ENCODE measurements around the gene SPOUT1. TPM values are rescaled to one million over a fixed set of nuclear protein-coding genes. Genes with fewer than 3 reads are reported as not detected.
A peak's percentile ranks its signal among the peaks of the same experiment; 100 is the strongest.

The SPOUT1 gene
- total and polyA plus RNA-seq, 2 donors (not counting 1 experiment from before 2014, with no cell fraction given): 7.4 to 9.0 TPM

DNA sequence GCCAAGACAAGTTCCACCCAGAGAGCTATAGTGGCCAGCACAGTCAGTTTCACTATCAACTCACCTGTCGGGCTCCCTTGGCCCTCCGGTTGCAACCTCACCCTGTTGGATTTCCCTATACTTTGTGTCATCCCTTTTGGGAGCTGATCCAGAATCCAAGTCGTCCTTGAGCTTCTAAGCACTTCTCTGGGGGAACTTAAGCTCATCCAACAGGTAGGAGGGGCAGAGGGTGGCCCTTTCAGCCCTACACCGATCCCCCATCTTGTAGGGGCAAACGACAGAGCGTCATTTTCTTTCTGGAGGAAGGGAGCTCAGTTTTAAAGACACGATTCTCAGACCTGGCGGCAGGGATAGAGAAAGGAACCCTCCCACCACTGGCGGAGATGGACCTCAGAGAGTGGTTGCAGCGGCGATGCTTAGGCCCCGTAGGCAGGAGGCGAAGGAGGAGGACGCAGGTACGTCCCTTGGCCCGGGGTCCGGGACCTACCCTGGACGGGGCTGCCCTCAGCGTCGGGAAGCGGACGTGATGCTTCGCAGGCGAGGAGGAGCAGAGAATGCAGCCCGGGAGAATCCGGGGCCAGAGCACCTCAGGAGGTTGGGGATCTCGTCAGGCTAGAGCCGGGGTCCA is 58.4 kb downstream of the SPOUT1 start:
- H3K9me3 ChIP-seq (ENCODE audit: control insufficient read depth, insufficient read depth, low read depth, low read length): no peaks in the 10 kb centered on the region
- H3K4me1 ChIP-seq (ENCODE audit: control insufficient read depth, extremely low read depth, insufficient read depth, low read length): peaks cover 2% of the 10 kb centered on the region
- peak overlapping the region; percentile 88 to 98 (median 94) for H3K4me3 ChIP-seq (replicated peaks in 1 of 4; ENCODE audit: control extremely low read depth in 1 of 4, insufficient read depth in 1 of 4, low read depth in 3 of 4, low read length in 4 of 4)
- no peaks in the 10 kb centered on the region for H3K27me3 ChIP-seq (ENCODE audit: control insufficient read depth, insufficient read depth, low read length)
- peaks cover 7% of the 10 kb centered on the region for H3K79me2 ChIP-seq (ENCODE audit: control insufficient read depth, insufficient read depth, low read length)
- peak overlapping the region; percentile 94 for H3K27ac ChIP-seq (ENCODE audit: insufficient read depth, low read length)
- H3K4me2 ChIP-seq (ENCODE audit: extremely low read depth, insufficient read depth, low read length): peak overlapping the region; percentile 91
- no peaks in the 10 kb centered on the region for H4K20me1 ChIP-seq (ENCODE audit: control insufficient read depth, extremely low read depth, insufficient read depth, low read length)
- H3K36me3 ChIP-seq (ENCODE audit: control insufficient read depth, insufficient read depth, low read length): no peaks in the 10 kb centered on the region
- TF ChIP-seq EZH2 (IDR thresholded peaks at IDR 0.05; ENCODE audit: low read length, missing control alignments): no peak
- TF ChIP-seq, protein P1, sequence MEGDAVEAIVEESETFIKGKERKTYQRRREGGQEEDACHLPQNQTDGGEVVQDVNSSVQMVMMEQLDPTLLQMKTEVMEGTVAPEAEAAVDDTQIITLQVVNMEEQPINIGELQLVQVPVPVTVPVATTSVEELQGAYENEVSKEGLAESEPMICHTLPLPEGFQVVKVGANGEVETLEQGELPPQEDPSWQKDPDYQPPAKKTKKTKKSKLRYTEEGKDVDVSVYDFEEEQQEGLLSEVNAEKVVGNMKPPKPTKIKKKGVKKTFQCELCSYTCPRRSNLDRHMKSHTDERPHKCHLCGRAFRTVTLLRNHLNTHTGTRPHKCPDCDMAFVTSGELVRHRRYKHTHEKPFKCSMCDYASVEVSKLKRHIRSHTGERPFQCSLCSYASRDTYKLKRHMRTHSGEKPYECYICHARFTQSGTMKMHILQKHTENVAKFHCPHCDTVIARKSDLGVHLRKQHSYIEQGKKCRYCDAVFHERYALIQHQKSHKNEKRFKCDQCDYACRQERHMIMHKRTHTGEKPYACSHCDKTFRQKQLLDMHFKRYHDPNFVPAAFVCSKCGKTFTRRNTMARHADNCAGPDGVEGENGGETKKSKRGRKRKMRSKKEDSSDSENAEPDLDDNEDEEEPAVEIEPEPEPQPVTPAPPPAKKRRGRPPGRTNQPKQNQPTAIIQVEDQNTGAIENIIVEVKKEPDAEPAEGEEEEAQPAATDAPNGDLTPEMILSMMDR (conservative IDR thresholded peaks at IDR 0.05 in 1 of 2, IDR thresholded peaks at IDR 0.05 in 1 of 2; ENCODE audit: low read depth in 1 of 2, low read length in 2 of 2): no peak
- peak; percentile 12 to 20 for DNase-seq (ENCODE audit: low read depth in 2 of 2)
- peak overlapping the region; percentile 90 for H3K9ac ChIP-seq (ENCODE audit: insufficient read depth, low read length)
- H2AFZ ChIP-seq (ENCODE audit: low read length): peak overlapping the region; percentile 80

DNA sequence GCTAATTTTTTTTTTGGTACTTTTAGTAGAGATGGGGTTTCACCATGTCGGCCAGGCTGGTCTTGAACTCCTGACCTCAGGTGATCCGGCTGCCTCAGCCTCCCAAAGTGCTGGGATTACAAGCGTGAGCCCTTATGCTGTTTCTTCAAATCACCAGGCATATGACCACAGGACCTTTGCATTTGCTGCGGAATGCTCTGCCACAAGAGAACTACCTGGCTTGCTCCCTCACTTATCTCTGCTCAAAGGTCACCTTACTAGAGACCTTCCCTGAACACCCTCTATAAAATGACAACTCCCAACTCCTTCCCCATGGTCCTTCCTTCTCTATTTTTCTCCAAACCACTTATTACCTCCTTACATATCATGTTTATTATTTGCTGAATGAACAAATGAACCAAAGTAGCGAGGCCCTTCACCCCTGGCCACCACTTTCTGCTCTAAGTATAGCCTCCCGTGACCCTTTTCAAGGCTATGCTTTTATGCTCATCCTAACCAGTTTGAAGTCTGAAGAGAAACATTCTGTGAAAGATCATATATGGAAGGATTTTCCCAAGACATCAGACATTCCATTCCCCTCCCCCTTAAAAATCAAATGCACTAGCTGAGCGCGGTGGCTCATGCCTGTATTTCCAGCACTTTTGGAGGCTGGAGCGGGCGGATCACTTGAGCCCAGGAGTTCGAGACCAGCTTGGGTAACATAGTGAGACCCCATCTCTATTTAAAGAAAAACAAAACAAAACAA is 59.1 kb downstream of the SPOUT1 start:
- Histone ChIP-seq H2AFZ (ENCODE audit: low read length) (no peak overlapping the region), H3K9me3 (ENCODE audit: control insufficient read depth, insufficient read depth, low read depth, low read length) (no peaks in the 10 kb centered on the region), H3K4me2 (ENCODE audit: extremely low read depth, insufficient read depth, low read length) (peak overlapping the region; percentile 91), H3K36me3 (ENCODE audit: control insufficient read depth, insufficient read depth, low read length) (no peaks in the 10 kb centered on the region), H3K4me1 (ENCODE audit: control insufficient read depth, extremely low read depth, insufficient read depth, low read length) (peaks cover 2% of the 10 kb centered on the region), H3K27ac (ENCODE audit: insufficient read depth, low read length) (peak overlapping the region; percentile 94), H3K27me3 (ENCODE audit: control insufficient read depth, insufficient read depth, low read length) (no peaks in the 10 kb centered on the region), H3K9ac (ENCODE audit: insufficient read depth, low read length) (no peak overlapping the region), H4K20me1 (ENCODE audit: control insufficient read depth, extremely low read depth, insufficient read depth, low read length) (no peaks in the 10 kb centered on the region), H3K4me3 (replicated peaks in 1 of 4; ENCODE audit: control extremely low read depth in 1 of 4, insufficient read depth in 1 of 4, low read depth in 3 of 4, low read length in 4 of 4) (peak overlapping the region; percentile 88 to 98 (median 94)), H3K79me2 (ENCODE audit: control insufficient read depth, insufficient read depth, low read length) (peaks cover 7% of the 10 kb centered on the region)
- DNase-seq (ENCODE audit: low read depth in 2 of 2): no peak
- TF ChIP-seq EZH2 (IDR thresholded peaks at IDR 0.05; ENCODE audit: low read length, missing control alignments): no peak
- TF ChIP-seq, protein P1 (conservative IDR thresholded peaks at IDR 0.05 in 1 of 2, IDR thresholded peaks at IDR 0.05 in 1 of 2; ENCODE audit: low read depth in 1 of 2, low read length in 2 of 2): no peak

Other genes starting within 250 kb of the SPOUT1 start
- 35.7 and 41.5 TPM in 2 replicates for gene DYNC2I2, start 172.9 kb downstream of the SPOUT1 start, total RNA-seq
- gene DYNC2I2, start 172.9 kb downstream of the SPOUT1 start, polyA plus RNA-seq: 13.2 and 26.1 TPM in 2 replicates
- gene SET, start 140.6 kb downstream of the SPOUT1 start, total RNA-seq: 456 and 503 TPM in 2 replicates
- 256 and 288 TPM in 2 replicates for gene SET, start 140.6 kb downstream of the SPOUT1 start, polyA plus RNA-seq
- gene PKN3, start 127.3 kb downstream of the SPOUT1 start, total RNA-seq: 1.3 and 1.7 TPM in 2 replicates
- 1.8 and 4.6 TPM in 2 replicates for gene PKN3, start 127.3 kb downstream of the SPOUT1 start, polyA plus RNA-seq
- 19.8 and 39.0 TPM in 2 replicates for gene ZDHHC12, start 105.7 kb downstream of the SPOUT1 start, total RNA-seq
- 19.1 and 27.3 TPM in 2 replicates for gene ZDHHC12, start 105.7 kb downstream of the SPOUT1 start, polyA plus RNA-seq
- gene ZER1, start 57.9 kb downstream of the SPOUT1 start, total RNA-seq: 16.7 and 26.3 TPM in 2 replicates
- 18.5 and 21.5 TPM in 2 replicates for gene ZER1, start 57.9 kb downstream of the SPOUT1 start, polyA plus RNA-seq
- 7.4 and 9.2 TPM in 2 replicates for gene TBC1D13, start 42.5 kb downstream of the SPOUT1 start, total RNA-seq
- 20.6 and 24.9 TPM in 2 replicates for gene TBC1D13, start 42.5 kb downstream of the SPOUT1 start, polyA plus RNA-seq
- 15.5 and 22.9 TPM in 2 replicates for gene ENDOG, start 11.3 kb downstream of the SPOUT1 start, total RNA-seq
- 5.2 and 9.6 TPM in 2 replicates for gene ENDOG, start 11.3 kb downstream of the SPOUT1 start, polyA plus RNA-seq
- gene KYAT1, start 52.2 kb upstream of the SPOUT1 start, total RNA-seq: 7.4 and 12.4 TPM in 2 replicates
- 4.7 and 6.2 TPM in 2 replicates for gene KYAT1, start 52.2 kb upstream of the SPOUT1 start, polyA plus RNA-seq
- 26.1 and 28.5 TPM in 2 replicates for gene LRRC8A, start 52.3 kb upstream of the SPOUT1 start, total RNA-seq
- gene LRRC8A, start 52.3 kb upstream of the SPOUT1 start, polyA plus RNA-seq: 35.4 and 45.0 TPM in 2 replicates
- gene PHYHD1, start 91.2 kb upstream of the SPOUT1 start, total RNA-seq: 12.3 and 20.0 TPM in 2 replicates
- 9.8 and 17.7 TPM in 2 replicates for gene PHYHD1, start 91.2 kb upstream of the SPOUT1 start, polyA plus RNA-seq
- gene DOLK, start 117.8 kb upstream of the SPOUT1 start, total RNA-seq: 24.9 and 29.9 TPM in 2 replicates
- 31.4 and 37.5 TPM in 2 replicates for gene DOLK, start 117.8 kb upstream of the SPOUT1 start, polyA plus RNA-seq
- gene NUP188, start 117.9 kb upstream of the SPOUT1 start, total RNA-seq: 28.5 and 31.4 TPM in 2 replicates
- gene NUP188, start 117.9 kb upstream of the SPOUT1 start, polyA plus RNA-seq: 28.8 and 65.8 TPM in 2 replicates
- 27.5 and 42.3 TPM in 2 replicates for gene SH3GLB2, start 198.5 kb upstream of the SPOUT1 start, total RNA-seq
- 27.3 and 38.7 TPM in 2 replicates for gene SH3GLB2, start 198.5 kb upstream of the SPOUT1 start, polyA plus RNA-seq
- 20.8 and 23.3 TPM in 2 replicates for gene MIGA2, start 206.8 kb upstream of the SPOUT1 start, total RNA-seq
- gene MIGA2, start 206.8 kb upstream of the SPOUT1 start, polyA plus RNA-seq: 9.8 and 11.4 TPM in 2 replicates

Measured in fibroblast of lung (primary cell).